NCI-H345 treated with DMSO at 0.1 percent for 48 hours (cell line): ENCODE data around the gene VPS4A.
"Not testable (repeated sequence)": the region's sequence is repeated elsewhere in the genome, so short reads cannot be mapped to it uniquely, and the experiment has no call there.

Experiments
- DNase-seq: peaks from one replicate; lab custom pipeline; 2025; ENCODE audit not compliant: unreplicated experiment; lab: John Stamatoyannopoulos, UW

VPS4A gene

GRCh38 chr16:69326172-69326873, 15.2 kb downstream of the VPS4A start:
- DNase-seq = no peak

GRCh38 chr16:69327585-69328310, 16.6 kb downstream of the VPS4A start:
- DNase-seq = no peak

- no peak for DNase-seq
Measured at GRCh38 chr16:69328854-69329316, 17.7 kb downstream of the VPS4A start.

DNA sequence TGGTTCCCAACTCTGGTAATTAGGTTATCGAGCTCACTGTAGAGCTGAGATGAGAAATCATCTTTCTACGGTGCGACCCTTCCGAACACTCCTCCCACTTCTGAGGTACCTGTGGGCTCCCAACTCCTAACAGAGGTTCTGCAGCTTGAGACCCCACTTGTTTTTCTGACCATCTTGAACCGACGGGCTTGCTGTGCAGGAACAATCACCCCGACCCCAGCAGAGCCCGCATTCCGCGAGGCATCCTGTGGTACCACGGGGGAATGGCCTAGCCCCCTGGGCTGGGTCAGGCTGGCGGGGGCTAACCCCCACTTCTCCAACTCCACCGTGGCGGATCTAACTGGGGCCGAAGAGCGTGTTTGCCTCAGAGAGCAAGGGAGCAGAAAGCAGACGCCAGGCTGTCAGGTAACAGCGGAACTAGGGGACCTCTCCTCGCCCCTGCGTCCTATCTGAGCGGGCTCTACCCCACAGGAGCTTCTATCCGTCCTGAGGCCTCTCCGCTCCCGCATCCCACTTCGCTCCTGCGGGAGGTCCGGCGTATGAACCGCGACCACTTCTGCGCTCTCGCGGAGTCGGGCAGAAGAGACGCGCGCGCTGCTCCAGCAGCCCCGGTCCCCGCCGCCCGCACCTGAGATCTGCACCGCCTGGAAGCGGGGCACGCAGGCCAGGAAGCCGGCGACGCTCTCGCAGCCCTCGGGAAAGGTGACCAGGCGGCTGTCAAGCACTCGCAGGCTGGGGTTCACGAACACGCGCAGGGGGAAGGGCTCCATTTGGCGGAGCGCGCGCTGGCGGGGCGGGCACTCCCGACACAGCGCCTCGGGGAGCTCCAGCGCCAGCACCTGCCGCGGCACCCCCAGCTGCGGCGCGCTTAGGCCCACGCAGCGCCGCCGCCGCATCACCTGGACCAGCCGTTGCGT, 18.5 kb downstream of the VPS4A start:
- DNase-seq = no peak

DNA sequence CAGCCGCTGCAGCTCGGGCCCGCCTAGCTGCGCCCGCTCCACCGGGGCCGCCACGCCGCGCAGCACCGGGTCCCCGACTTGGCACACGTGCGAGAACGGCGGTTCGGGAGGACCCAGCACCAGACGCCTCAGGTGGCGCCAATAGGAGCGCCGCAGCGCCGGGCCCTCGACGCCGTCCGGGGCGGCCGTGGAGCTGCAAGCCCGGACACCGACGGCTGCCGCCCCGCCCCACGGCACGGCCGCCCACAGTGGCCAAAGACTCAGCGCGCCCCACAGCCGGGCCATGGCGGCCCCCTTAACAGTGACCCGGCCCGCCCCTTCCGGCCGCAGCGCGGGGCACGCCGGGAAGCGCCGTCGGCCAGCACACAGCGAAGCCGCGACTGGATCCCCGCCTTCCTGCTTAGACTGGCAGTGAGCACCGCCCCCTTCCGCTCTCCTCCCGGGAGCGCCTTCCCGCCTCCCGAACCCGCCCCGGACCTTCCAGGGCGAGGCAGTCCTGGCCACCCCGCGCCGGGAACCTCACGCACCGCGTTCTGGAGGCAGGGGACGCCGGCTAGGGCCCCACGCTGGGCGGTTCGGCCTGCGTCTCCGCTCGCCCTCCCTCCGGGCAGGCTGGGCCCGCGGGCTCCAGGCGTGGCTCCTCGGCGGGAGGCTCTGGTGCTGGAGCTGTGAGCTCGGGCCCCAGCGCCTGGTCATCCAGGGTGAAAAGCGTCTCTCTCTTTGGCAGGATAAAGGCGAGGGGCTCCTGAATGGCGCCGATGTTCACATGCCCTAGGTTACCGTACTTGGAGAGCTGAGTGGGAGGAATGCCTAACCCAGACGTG, 19.3 kb downstream of the VPS4A start, which contains the start of gene PDF:
Gene PDF, minus strand, starts transcription at position 303 of the 824 bp plus-strand sequence. Its CDS starts 18 bp downstream, at position 285.
- peak; percentile 71 for DNase-seq

- no peak for DNase-seq
Measured at GRCh38 chr16:69334696-69335095, 23.5 kb downstream of the VPS4A start.

DNA sequence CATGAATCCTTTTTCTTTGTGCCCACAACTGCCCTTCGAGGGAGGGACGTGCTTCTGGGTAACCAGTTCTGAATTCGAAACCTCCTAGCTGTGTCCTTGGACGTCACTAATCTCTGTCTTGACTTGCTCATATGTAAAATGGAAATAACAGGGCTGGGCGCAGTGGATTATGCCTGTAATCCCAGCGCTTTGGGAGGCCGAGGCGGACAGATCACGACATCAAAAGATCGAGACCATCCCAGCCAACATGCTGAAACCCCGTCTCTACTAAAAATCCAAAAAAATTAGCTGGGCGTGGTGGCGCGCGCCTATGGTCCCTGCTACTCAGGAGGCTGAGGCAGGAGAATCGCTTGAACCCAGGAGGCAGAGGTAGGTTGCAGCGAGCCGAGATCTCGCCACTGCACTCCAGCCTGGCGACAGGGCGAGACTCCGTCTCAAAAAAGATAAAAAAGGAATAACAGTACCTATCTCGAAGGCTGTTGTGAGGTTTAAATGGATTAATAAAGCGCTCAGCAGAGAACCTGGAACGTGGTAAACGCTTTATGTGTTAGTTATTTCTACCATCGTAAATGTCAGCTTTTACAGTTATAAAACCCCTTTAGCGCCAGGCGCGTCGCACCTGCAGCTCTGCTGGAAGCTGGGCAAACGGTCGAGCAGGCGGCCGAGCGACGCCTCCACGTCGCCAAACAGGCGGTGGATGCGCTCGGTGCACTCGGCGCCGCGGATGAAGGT, 27.6 kb downstream of the VPS4A start:
- DNase-seq = no peak

DNA sequence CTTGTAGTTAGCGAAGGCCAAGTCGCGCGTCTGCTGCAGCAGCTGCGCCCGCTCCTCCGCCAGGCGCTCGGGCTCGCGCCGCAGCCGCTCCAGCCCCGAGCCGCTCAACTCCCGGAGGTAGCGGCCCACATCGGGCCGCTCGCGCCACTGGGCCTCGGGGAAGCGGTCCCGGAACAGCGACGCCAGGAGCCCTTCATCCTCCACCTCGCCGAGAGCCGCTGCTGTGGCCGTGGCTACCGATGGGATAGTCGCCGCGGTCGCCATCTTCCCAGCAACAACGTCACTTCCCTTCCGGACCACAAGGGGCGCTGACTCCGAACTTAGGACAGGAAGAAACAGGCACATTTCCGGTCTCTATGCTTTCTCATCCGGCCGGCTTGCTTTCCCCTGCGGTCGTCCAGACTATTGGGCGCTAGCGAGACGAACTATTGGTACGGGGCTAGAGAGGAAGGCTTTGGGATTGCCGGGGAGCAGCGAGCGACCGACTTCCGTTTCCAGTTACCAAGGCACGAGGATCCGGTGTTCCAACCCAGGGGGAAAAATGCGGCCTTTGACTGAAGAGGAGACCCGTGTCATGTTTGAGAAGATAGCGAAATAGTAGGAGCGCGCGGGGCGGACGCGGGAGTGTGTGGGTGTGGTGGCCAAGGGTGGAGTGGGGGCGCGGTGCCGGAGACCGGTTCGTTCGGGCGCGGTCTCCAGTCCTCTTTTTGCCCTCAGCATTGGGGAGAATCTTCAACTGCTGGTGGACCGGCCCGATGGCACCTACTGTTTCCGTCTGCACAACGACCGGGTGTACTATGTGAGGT, 28.3 kb downstream of the VPS4A start, which contains the start of the genes COG8 and NIP7:
Gene COG8, minus strand, starts transcription at position 276 of the 806 bp plus-strand sequence. Its CDS starts 12 bp downstream, at position 264.
Gene NIP7, plus strand, starts transcription at position 484 of the 806 bp plus-strand sequence. Its CDS starts 58 bp downstream, at position 542.
- DNase-seq = peak; percentile 93

GRCh38 chr16:69340095-69340644, 29.0 kb downstream of the VPS4A start:
- no peak for DNase-seq

DNA sequence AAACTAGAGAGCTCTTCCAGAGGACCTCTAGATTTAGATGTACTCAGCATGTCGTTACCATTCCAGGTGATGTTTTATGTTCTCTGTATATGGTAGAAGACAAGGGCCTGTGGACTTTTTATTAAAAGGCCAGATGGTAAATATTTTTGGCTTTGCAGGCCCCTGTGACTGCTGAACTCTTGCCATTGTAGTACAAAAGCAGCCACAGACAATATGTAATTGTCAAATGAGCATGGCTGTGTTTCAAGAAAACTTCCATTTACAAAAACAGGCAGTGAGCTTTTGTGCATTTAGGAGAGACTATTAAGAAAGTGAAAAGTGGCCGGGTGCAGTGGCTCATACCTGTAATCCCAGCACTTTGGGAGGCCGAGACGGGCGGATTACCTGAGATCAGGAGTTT, 33.0 kb downstream of the VPS4A start:
- DNase-seq = no peak

DNA sequence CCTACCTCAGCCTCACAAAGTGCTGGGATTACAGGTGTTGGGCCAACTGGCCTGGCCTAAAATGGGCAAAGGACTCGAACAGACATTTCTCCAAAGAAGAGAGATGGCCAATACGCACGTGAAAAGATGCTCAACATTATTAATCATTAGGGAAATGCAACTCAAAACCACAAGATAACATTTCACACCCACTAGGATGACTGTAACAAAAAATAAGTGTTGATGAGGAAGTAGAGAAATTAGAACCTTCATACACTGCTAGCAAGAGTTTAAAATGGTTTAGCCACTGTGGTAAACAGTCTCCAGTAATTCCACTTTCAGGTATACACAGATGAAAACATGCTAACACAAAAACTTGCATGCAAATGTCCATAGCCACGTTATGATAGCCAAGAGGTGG, 34.8 kb downstream of the VPS4A start:
- no peak for DNase-seq

- DNase-seq = no peak
Measured at GRCh38 chr16:69346683-69347082, 35.5 kb downstream of the VPS4A start.

DNA sequence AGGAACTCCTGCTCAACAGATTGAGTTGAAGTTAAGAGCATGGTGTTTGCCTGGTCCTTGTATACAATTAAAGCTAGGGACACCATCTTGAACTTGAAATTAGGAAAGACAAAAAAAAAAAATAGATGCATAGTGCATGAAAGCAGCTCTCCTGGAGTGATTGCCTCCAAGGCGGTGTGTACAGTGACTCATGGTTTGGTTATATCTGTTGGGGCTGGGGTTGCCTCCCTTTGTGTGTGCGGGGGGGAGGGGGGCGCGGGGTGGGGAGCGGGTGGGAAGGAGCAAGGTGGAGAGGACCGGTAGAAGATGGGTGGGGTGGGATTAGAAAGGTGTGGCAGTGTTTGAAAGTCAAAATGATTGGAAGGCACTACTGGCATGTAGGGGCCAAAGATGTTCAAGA, 37.1 kb downstream of the VPS4A start:
- DNase-seq = no peak

GRCh38 chr16:69349536-69349935, 38.4 kb downstream of the VPS4A start:
- no peak for DNase-seq

- no peak for DNase-seq
Measured at GRCh38 chr16:69350536-69351133, 39.5 kb downstream of the VPS4A start.

DNA sequence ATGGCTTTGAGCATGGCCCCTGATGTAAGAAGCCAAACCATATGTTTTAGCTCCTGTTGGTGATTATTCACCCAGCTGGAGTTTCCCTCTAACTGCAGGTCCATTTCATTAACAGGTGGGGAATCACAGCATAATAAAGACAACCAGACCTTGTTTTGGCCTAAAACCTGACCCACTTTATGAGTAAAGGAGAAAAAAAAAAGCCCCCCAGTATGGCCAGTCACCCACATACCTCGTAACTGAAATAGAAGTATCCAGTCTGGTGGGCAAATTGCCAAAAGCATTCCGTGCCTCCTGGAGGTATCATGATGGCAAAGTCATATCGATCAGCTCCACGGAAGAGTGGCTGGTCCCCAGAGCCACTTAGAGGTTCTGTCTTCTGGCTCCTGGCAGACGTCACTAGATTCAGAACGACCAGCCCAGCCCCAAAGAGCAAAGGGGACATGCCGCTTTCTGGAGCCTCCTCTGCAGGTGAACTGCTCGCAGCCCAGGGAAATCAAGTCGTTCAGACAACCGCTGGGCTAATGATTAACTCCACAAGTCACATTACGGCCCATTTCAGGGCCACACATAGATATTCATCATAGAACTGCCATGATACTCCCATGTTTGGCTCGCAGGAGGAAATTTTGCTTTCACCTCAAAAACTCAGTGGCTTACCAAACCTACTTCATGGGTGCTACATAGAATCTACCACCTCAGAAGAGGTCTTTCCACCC, 40.3 kb downstream of the VPS4A start, which contains the start of gene TMED6:
Gene TMED6, minus strand, starts transcription at position 478 of the 719 bp plus-strand sequence. Its CDS starts 33 bp downstream, at position 445.
- no peak for DNase-seq

DNA sequence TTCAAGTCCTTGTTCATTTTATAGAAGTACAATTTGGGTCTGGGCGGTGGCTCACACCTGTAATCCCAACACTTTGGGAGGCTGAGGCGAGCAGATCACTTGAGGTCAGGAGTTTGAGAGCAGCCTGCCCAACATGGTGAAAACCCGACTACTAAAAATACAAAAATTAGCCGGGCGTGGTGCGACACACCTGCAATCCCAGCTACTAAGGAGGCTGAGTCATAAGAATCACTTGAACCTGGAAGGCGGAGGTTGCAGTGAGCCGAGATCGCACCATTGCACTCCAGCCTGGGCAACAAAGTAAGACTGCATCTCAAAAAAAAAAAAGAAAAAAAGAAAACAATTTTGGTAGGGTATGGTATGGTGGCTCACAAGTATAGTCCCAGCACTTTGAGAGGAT, 48.9 kb downstream of the VPS4A start:
- DNase-seq = not testable (repeated sequence)
